ENCODE results near the gene ZNF652.

The ZNF652 gene

GRCh38 chr17:49399995-49400394 lies 37.9 kb upstream of the ZNF652 start:
- Histone ChIP-seq H4K20me1 (ENCODE audit: control insufficient read depth, insufficient read depth, low read depth, low read length) (no peaks in the 10 kb centered on the region), H3K36me3 (ENCODE audit: control insufficient read depth, low read length) (peaks cover 24% of the 10 kb centered on the region), H3F3A (ENCODE audit: control insufficient read depth, insufficient read depth) (no peaks in the 10 kb centered on the region; the same call in 1 of the 2 replicates), H3K27ac (ENCODE audit: low read depth, low read length) (no peak overlapping the region), H3K9me2 (replicated peaks; ENCODE audit: control insufficient read depth, low read length) (no peaks in the 10 kb centered on the region), H3K79me2 (ENCODE audit: control insufficient read depth, low read length) (no peaks in the 10 kb centered on the region), H3K4me3 (ENCODE audit: low read length) (no peak overlapping the region), H3K4me1 (ENCODE audit: control insufficient read depth, low read length) (peaks cover 5% of the 10 kb centered on the region), H3K9me3 (ENCODE audit: control insufficient read depth, insufficient read depth, low read length) (no peaks in the 10 kb centered on the region), H3K4me2 (ENCODE audit: low read length) (no peak overlapping the region), H3K27me3 (ENCODE audit: control insufficient read depth, low read length) (no peaks in the 10 kb centered on the region)
- no peak for TF ChIP-seq EZH2phosphoT487 (IDR thresholded peaks at IDR 0.05; ENCODE audit: borderline replicate concordance, low read length)
- no peak for TF ChIP-seq CTCF (IDR thresholded peaks at IDR 0.05; ENCODE audit: low read depth, low read length, poor library complexity, severe bottlenecking)

- Histone ChIP-seq H3K9me2 (replicated peaks; ENCODE audit: control insufficient read depth, low read length) (no peaks in the 10 kb centered on the region), H4K20me1 (ENCODE audit: control insufficient read depth, insufficient read depth, low read depth, low read length) (no peaks in the 10 kb centered on the region), H3K36me3 (ENCODE audit: control insufficient read depth, low read length) (0 out of 2 replicates have a peak, but pooled peaks cover 3% of the 10 kb centered on the region), H3K27me3 (ENCODE audit: control insufficient read depth, low read length) (no peaks in the 10 kb centered on the region), H3K9me3 (ENCODE audit: control insufficient read depth, insufficient read depth, low read length) (no peaks in the 10 kb centered on the region), H3K4me1 (ENCODE audit: control insufficient read depth, low read length) (peaks cover 15% of the 10 kb centered on the region), H3F3A (ENCODE audit: control insufficient read depth, insufficient read depth) (no peaks in the 10 kb centered on the region; the same call in 1 of the 2 replicates), H3K4me3 (ENCODE audit: low read length) (no peak overlapping the region), H3K4me2 (ENCODE audit: low read length) (no peak overlapping the region), H3K79me2 (ENCODE audit: control insufficient read depth, low read length) (no peaks in the 10 kb centered on the region), H3K27ac (ENCODE audit: low read depth, low read length) (no peak overlapping the region)
- TF ChIP-seq EZH2phosphoT487 (IDR thresholded peaks at IDR 0.05; ENCODE audit: borderline replicate concordance, low read length) (no peak), CTCF (IDR thresholded peaks at IDR 0.05; ENCODE audit: low read depth, low read length, poor library complexity, severe bottlenecking) (no peak)
These were observed 35.5 kb upstream of the ZNF652 start for GRCh38 chr17:49397586-49397985.

GRCh38 chr17:49393491-49394255 lies 31.6 kb upstream of the ZNF652 start:
- H3K9me3 ChIP-seq (ENCODE audit: control insufficient read depth, insufficient read depth, low read length): no peaks in the 10 kb centered on the region
- H3K27me3 ChIP-seq (ENCODE audit: control insufficient read depth, low read length): no peaks in the 10 kb centered on the region
- H3K4me3 ChIP-seq (ENCODE audit: low read length): no peak overlapping the region
- no peaks in the 10 kb centered on the region for H3K79me2 ChIP-seq (ENCODE audit: control insufficient read depth, low read length)
- no peak overlapping the region for H3K27ac ChIP-seq (ENCODE audit: low read depth, low read length)
- H3K9me2 ChIP-seq (replicated peaks; ENCODE audit: control insufficient read depth, low read length): no peaks in the 10 kb centered on the region
- H3F3A ChIP-seq (ENCODE audit: control insufficient read depth, insufficient read depth): 0 out of 2 replicates have a peak, but pooled peaks cover 4% of the 10 kb centered on the region
- H3K4me1 ChIP-seq (ENCODE audit: control insufficient read depth, low read length): peaks cover 44% of the 10 kb centered on the region
- 0 out of 2 replicates have a peak overlapping the region, but pooled peaks have one; percentile 2 for H3K4me2 ChIP-seq (ENCODE audit: low read length)
- TF ChIP-seq CTCF (IDR thresholded peaks at IDR 0.05; ENCODE audit: low read depth, low read length, poor library complexity, severe bottlenecking): no peak
- no peak for TF ChIP-seq EZH2phosphoT487 (IDR thresholded peaks at IDR 0.05; ENCODE audit: borderline replicate concordance, low read length)
- H3K36me3 ChIP-seq (ENCODE audit: control insufficient read depth, low read length): no peaks in the 10 kb centered on the region
- no peaks in the 10 kb centered on the region for H4K20me1 ChIP-seq (ENCODE audit: control insufficient read depth, insufficient read depth, low read depth, low read length)
